Spleen (tissue), 11 donors: ENCODE results near the gene AKAP6. TPM values are rescaled to one million over a fixed set of nuclear protein-coding genes. Genes with fewer than 3 reads are reported as not detected.

ENCODE experiments used
- DNase-seq: peaks from one replicate; pipeline ENCODE4 v3.0.0-alpha.2; 2020
- H3K27ac ChIP-seq, 8 donors: fragments of 200-600 bp; sonication (generic) in 7 of 8; 1 replicate in 4 of 8; 2 replicates in 4 of 8; pipeline versions ENCODE4 v1.5.0 to v1.8.0; 2016 to 2021; ENCODE audit warnings: inconsistent platforms in 4 of 8, mild to moderate bottlenecking in 4 of 8, moderate library complexity in 1 of 8
- H3K27me3 ChIP-seq, 7 donors: fragments of 200-600 bp; sonication (generic) in 6 of 7; replicated peaks in 1 of 7; 1 replicate in 4 of 7; 2 replicates in 3 of 7; pipeline versions ENCODE4 v1.5.0 to v1.8.0; 2016 to 2021; ENCODE audit warnings: inconsistent platforms in 3 of 7, mild to moderate bottlenecking in 1 of 7
- H3K36me3 ChIP-seq, 6 donors: fragments of 200-600 bp; sonication (generic) in 5 of 6; 1 replicate in 4 of 6; 2 replicates in 2 of 6; pipeline versions ENCODE4 v1.5.0 to v1.8.0; 2016 to 2021; ENCODE audit warnings: inconsistent platforms in 2 of 6
- H3K4me1 ChIP-seq, 6 donors: fragments of 200-600 bp; sonication (generic) in 5 of 6; 1 replicate in 3 of 6; 2 replicates in 3 of 6; pipeline versions ENCODE4 v1.5.0 to v1.8.0; 2016 to 2021; ENCODE audit warnings: inconsistent platforms in 3 of 6
- H3K4me3 ChIP-seq, 8 donors: fragments of 200-600 bp; sonication (generic) in 7 of 8; 1 replicate in 4 of 8; 2 replicates in 4 of 8; pipeline versions ENCODE4 v1.5.0 to v1.8.0; 2016 to 2021; ENCODE audit warnings: inconsistent platforms in 4 of 8, mild to moderate bottlenecking in 4 of 8, moderate library complexity in 2 of 8
- H3K9me3 ChIP-seq, 8 donors: fragments of 200-600 bp; sonication (generic) in 7 of 8; 1 replicate in 4 of 8; 2 replicates in 4 of 8; pipeline versions ENCODE4 v1.5.0 to v1.8.0; 2016 to 2021; ENCODE audit warnings: inconsistent platforms in 4 of 8
- CTCF ChIP-seq, 11 experiments: fragments of 200-600 bp in 7 of 11; fragments of 450-650 bp in 4 of 11; sonication (generic) in 4 of 11; IDR thresholded peaks in 8 of 11; conservative IDR thresholded peaks in 3 of 11; 1 replicate in 7 of 11; 2 replicates in 4 of 11; pipeline versions ENCODE4 v1.4.0 to v1.8.0; 2016 to 2021; ENCODE audit warnings: antibody characterized with exemption in 11 of 11, inconsistent platforms in 4 of 11, mild to moderate bottlenecking in 1 of 11
- POLR2A ChIP-seq, 3 donors: fragments of 450-650 bp; IDR thresholded peaks; one replicate each; pipeline ENCODE4 v1.5.1; 2017; ENCODE audit warnings: antibody characterized with exemption in 3 of 3, mild to moderate bottlenecking in 1 of 3
- POLR2AphosphoS5 ChIP-seq, 3 donors: sonication (generic); formaldehyde crosslinking; IDR thresholded peaks; one replicate each; pipeline ENCODE4 v1.5.1; 2017; ENCODE audit warnings: antibody characterized with exemption in 3 of 3
- WGBS, 5 donors: extraction: QIAGEN DNeasy Blood & Tissue Kit in 3 of 5; methylation state at CpG; one replicate each; pipeline versions ENCODE4 v1.1.5 to v1.1.7; 2013 to 2018; 5-methylcytosine and 5-hydroxymethylcytosine counted together
- intact Hi-C: fragments of 100-400 bp; cut with DNase I; formaldehyde crosslinking; loops from one replicate; pipeline ENCODE4 v1.15.0; 2023; ENCODE audit warnings: low total_unique reads
- polyA plus RNA-seq, 3 donors: library from polyadenylated mRNA; stranded (reverse); fragments of 200-250 nt; gene quantifications; one replicate each; pipeline ENCODE4 v1.2.1, GENCODE V29; 2013
- total RNA-seq, 7 donors: library from RNA; depleted of rRNA in 3 of 7; stranded (reverse); fragments of >200 nt in 3 of 7; fragmentation: NEBNext Ultra II Directional in 4 of 7; extraction: Animal tissue kit (Norgen Biotek cat#: 25700) in 4 of 7; gene quantifications; one replicate each; pipeline versions ENCODE4 v1.1.0 to v1.2.1, GENCODE V29; 2016 to 2021
- donor health status: healthy with polysubstance abuse.
- donor health status: DM: no; HTN: no; CAD: no; lungs with moderate emphysema.
- donor health status: DM: no; HTN: no; CAD: no.
- donor health status: Bipolar disorder and iron deficiency.
- donor health status: healthy.
- donor health status: DM: no; HTN: no; CAD: no.
- donor health status: DM: yes; HTN: yes; CAD: no.

The AKAP6 gene
- total and polyA plus RNA-seq, 10 donors = 0.20 to 12.1 (median 4.8) TPM

- Histone ChIP-seq H3K4me3 (no peak overlapping the region), H3K9me3 (no peaks in the 10 kb centered on the region), H3K27ac (no peak overlapping the region), H3K27me3 (no peaks in the 10 kb centered on the region), H3K4me1 (no peaks in the 10 kb centered on the region), H3K36me3 (no peaks in the 10 kb centered on the region)
- TF ChIP-seq POLR2AphosphoS5 (IDR thresholded peaks at IDR 0.05) (no peak), CTCF (IDR thresholded peaks at IDR 0.05 in 8 of 11, conservative IDR thresholded peaks at IDR 0.05 in 3 of 11) (no peak), POLR2A (IDR thresholded peaks at IDR 0.05) (no peak)
- no peak for DNase-seq
- intact Hi-C loops = no loop called here
Observed at GRCh38 chr14:32366256-32366879, 37.3 kb downstream of the AKAP6 start.

GRCh38 chr14:32366986-32367385 lies 37.9 kb downstream of the AKAP6 start:
- Histone ChIP-seq H3K4me3 (no peak overlapping the region), H3K27me3 (no peaks in the 10 kb centered on the region), H3K36me3 (no peaks in the 10 kb centered on the region), H3K9me3 (no peaks in the 10 kb centered on the region), H3K4me1 (no peaks in the 10 kb centered on the region), H3K27ac (no peak overlapping the region)
- 77 to 93% (median 84%) methylated on average over 4 of the region's 4 CpGs for WGBS, 5 donors
- intact Hi-C loops = no loop called here
- no peak for TF ChIP-seq CTCF (IDR thresholded peaks at IDR 0.05 in 8 of 11, conservative IDR thresholded peaks at IDR 0.05 in 3 of 11)
- no peak for TF ChIP-seq POLR2A (IDR thresholded peaks at IDR 0.05)
- TF ChIP-seq POLR2AphosphoS5 (IDR thresholded peaks at IDR 0.05) = no peak
- DNase-seq = no peak

GRCh38 chr14:32367516-32367915 lies 38.4 kb downstream of the AKAP6 start:
- no peak for TF ChIP-seq CTCF (IDR thresholded peaks at IDR 0.05 in 8 of 11, conservative IDR thresholded peaks at IDR 0.05 in 3 of 11)
- no peak for TF ChIP-seq POLR2A (IDR thresholded peaks at IDR 0.05)
- no peak for TF ChIP-seq POLR2AphosphoS5 (IDR thresholded peaks at IDR 0.05)
- Histone ChIP-seq H3K27ac (no peak overlapping the region), H3K9me3 (no peaks in the 10 kb centered on the region), H3K27me3 (no peaks in the 10 kb centered on the region), H3K4me3 (no peak overlapping the region), H3K4me1 (no peaks in the 10 kb centered on the region), H3K36me3 (no peaks in the 10 kb centered on the region)
- DNase-seq = no peak
- intact Hi-C loops = no loop called here

- no peaks in the 10 kb centered on the region for H3K9me3 ChIP-seq
- DNase-seq = no peak
- no peak overlapping the region for H3K4me3 ChIP-seq
- no peaks in the 10 kb centered on the region for H3K4me1 ChIP-seq
- WGBS, 5 donors = 87 to 95% (median 90%) methylated on average over 3 of the region's 3 CpGs
- no peak overlapping the region for H3K27ac ChIP-seq
- no peak for TF ChIP-seq POLR2AphosphoS5 (IDR thresholded peaks at IDR 0.05)
- no peak for TF ChIP-seq CTCF (IDR thresholded peaks at IDR 0.05 in 8 of 11, conservative IDR thresholded peaks at IDR 0.05 in 3 of 11)
- TF ChIP-seq POLR2A (IDR thresholded peaks at IDR 0.05) = no peak
- no peaks in the 10 kb centered on the region for H3K27me3 ChIP-seq
- H3K36me3 ChIP-seq = no peaks in the 10 kb centered on the region
- intact Hi-C loops = no loop called here
Observed at GRCh38 chr14:32368107-32368506, 39.0 kb downstream of the AKAP6 start.
